ENCODE measurements around the gene CAB39. TPM values are rescaled to one million over a fixed set of nuclear protein-coding genes. Genes with fewer than 3 reads are reported as not detected.

CAB39 gene
- total RNA-seq, 4 donors from 2014 or later, result 60.2 to 124 (median 72.2) TPM

DNA sequence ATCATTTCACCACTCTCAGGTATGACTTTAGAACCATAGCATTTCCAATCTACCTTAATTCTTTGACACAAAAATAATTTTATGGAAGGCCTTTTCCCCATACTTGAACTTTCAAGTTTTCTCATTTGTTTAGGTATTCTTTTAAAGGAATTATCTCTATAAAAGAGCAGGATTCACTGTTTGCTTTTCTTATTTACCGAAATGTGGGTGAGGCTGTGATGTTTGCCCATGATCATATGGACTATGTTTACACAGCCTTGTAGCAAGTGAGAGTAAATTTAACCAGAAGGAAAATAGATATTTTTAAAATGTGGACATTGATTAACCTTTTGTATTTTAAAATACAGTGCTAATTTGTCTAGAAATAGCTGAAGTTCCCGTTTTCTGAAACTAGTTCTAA is 26.3 kb downstream of the CAB39 start:
- Histone ChIP-seq H3K36me3 (peaks cover 0 to 5% (median 0%) of the 10 kb centered on the region in 3 donors), H3K9me3 (no peaks in the 10 kb centered on the region), H3K4me3 (no peak overlapping the region), H3K27me3 (no peaks in the 10 kb centered on the region), H3K27ac (peak overlapping the region in 1 of 4 donors; percentile 58), H3K4me1 (peaks cover 5 to 42% (median 9%) of the 10 kb centered on the region in 4 donors)
- DNase-seq, result no peak
- TF ChIP-seq, protein P1, sequence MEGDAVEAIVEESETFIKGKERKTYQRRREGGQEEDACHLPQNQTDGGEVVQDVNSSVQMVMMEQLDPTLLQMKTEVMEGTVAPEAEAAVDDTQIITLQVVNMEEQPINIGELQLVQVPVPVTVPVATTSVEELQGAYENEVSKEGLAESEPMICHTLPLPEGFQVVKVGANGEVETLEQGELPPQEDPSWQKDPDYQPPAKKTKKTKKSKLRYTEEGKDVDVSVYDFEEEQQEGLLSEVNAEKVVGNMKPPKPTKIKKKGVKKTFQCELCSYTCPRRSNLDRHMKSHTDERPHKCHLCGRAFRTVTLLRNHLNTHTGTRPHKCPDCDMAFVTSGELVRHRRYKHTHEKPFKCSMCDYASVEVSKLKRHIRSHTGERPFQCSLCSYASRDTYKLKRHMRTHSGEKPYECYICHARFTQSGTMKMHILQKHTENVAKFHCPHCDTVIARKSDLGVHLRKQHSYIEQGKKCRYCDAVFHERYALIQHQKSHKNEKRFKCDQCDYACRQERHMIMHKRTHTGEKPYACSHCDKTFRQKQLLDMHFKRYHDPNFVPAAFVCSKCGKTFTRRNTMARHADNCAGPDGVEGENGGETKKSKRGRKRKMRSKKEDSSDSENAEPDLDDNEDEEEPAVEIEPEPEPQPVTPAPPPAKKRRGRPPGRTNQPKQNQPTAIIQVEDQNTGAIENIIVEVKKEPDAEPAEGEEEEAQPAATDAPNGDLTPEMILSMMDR (IDR thresholded peaks at IDR 0.05), result no peak
- no peak for TF ChIP-seq POLR2A (IDR thresholded peaks at IDR 0.05)

DNA sequence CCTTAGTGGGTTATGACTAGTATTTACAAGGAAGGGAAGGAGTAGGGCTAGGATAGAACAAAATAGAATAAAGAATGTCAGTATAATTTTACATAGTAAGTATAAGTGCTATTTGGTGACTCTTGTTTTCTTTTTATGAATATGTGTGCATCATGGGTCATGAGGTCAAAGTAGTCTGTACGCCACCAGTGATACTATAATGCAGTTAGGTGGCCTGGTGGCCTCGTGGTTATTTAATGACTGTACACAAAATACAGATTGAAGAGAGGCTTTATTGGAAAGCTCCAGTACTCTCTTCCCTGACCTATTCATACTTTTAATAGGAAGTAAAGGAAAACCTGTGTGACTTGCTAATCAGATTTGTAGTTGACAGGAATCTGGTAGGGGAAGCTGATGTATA is 27.3 kb downstream of the CAB39 start:
- TF ChIP-seq POLR2A (IDR thresholded peaks at IDR 0.05), result no peak
- TF ChIP-seq, protein P1 (IDR thresholded peaks at IDR 0.05), result no peak
- Histone ChIP-seq H3K4me1 (peaks cover 5 to 36% (median 9%) of the 10 kb centered on the region in 4 donors), H3K27me3 (no peaks in the 10 kb centered on the region), H3K9me3 (no peaks in the 10 kb centered on the region), H3K27ac (no peak overlapping the region), H3K4me3 (no peak overlapping the region), H3K36me3 (peaks cover 0 to 10% (median 0%) of the 10 kb centered on the region in 3 donors)
- no peak for DNase-seq

DNA sequence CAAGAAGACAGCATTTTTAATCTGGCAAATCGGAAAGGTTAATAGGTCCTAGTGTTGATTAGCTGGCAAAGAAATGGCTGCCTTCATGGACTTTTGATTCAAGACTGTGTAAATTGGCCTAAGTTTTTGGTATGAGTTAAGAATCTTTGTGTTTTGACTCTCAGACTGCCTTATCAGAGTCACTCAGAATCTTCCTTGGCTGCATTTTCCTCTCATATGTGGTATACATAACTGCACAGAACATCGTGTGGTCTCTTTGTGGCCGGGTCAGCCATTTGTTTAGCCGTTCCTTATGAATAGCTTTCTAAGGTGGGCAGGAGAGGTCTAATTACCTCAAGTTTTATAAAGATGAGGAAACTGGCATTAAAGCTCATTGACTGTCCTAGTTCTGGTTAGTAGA is 30.1 kb downstream of the CAB39 start:
- Histone ChIP-seq H3K27ac (no peak overlapping the region), H3K36me3 (peaks cover 0 to 10% (median 0%) of the 10 kb centered on the region in 3 donors), H3K9me3 (no peaks in the 10 kb centered on the region), H3K27me3 (no peaks in the 10 kb centered on the region), H3K4me1 (peaks cover 3 to 15% (median 7%) of the 10 kb centered on the region in 4 donors), H3K4me3 (no peak overlapping the region)
- DNase-seq, result no peak
- TF ChIP-seq, protein P1 (IDR thresholded peaks at IDR 0.05), result no peak
- TF ChIP-seq POLR2A (IDR thresholded peaks at IDR 0.05), result no peak

DNA sequence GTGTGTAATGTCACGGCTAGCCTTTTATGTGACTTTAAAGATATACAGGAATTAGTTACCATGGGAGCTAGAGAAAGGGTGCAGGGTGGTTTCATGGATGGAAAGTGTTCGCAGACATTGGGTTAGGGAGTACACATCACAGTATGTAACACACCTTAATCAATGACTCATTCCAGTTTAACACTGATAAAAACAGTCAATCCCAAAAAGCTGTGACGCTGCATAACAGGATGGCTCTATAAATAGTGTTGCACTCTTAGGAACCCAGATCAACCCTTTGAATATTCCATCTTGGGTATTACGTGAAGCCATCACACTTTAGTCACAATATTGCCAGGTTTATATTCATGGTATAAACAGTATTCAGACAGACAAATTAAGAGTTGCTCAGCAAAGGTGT is 33.6 kb downstream of the CAB39 start:
- H3K27ac ChIP-seq, result no peak overlapping the region
- no peak for DNase-seq
- H3K4me3 ChIP-seq, result no peak overlapping the region
- no peaks in the 10 kb centered on the region for H3K9me3 ChIP-seq
- no peaks in the 10 kb centered on the region for H3K4me1 ChIP-seq
- H3K27me3 ChIP-seq, result no peaks in the 10 kb centered on the region
- TF ChIP-seq, protein P1 (IDR thresholded peaks at IDR 0.05), result no peak
- TF ChIP-seq POLR2A (IDR thresholded peaks at IDR 0.05), result no peak
- peaks cover 0 to 6% (median 0%) of the 10 kb centered on the region in 3 donors for H3K36me3 ChIP-seq

DNA sequence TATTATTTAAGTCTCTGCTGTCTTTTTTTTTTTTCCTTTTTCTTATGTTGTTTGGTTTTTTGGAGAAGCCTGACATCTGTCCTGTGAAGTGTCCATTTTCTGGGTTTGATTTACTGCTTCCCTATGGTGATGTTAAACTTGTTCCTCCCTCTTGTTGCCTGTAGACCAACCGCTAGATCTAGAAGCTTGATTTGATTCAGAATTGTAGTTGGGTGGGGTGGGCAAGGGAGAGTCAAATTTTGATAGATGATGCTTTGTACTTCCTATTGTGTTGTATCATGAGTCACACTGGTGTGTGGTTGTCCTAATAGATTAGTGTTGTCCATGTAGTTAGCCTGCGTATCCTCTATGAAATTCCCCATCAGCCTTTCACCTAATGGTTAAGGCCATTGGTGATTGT is 35.4 kb downstream of the CAB39 start:
- DNase-seq, result no peak
- Histone ChIP-seq H3K4me3 (no peak overlapping the region), H3K27me3 (no peaks in the 10 kb centered on the region), H3K27ac (no peak overlapping the region), H3K36me3 (peaks cover 0 to 6% (median 0%) of the 10 kb centered on the region in 3 donors), H3K9me3 (no peaks in the 10 kb centered on the region), H3K4me1 (no peaks in the 10 kb centered on the region)
- TF ChIP-seq POLR2A (IDR thresholded peaks at IDR 0.05), result no peak
- TF ChIP-seq, protein P1 (IDR thresholded peaks at IDR 0.05), result no peak

DNA sequence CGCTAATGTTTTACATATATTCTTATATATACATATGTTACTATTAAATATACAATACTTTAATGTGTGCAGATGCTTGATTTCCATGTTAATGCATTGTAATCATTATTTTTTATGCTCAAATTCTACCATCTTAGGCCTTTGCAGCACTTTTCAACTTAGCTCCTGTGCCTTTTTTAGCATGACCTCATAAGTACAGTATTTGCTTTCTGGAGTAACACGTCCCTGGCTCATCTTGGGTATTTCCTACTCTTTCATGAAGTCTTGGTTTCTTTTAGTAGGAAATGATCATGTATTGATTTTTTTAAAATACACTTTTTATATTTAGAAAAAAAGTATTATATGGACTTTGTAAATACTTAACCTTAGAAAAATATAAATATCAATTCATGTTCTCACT is 36.5 kb downstream of the CAB39 start:
- no peak overlapping the region for H3K27ac ChIP-seq
- no peaks in the 10 kb centered on the region for H3K4me1 ChIP-seq
- H3K4me3 ChIP-seq, result no peak overlapping the region
- no peaks in the 10 kb centered on the region for H3K27me3 ChIP-seq
- TF ChIP-seq, protein P1 (IDR thresholded peaks at IDR 0.05), result no peak
- TF ChIP-seq POLR2A (IDR thresholded peaks at IDR 0.05), result no peak
- peaks cover 0 to 3% (median 0%) of the 10 kb centered on the region in 3 donors for H3K36me3 ChIP-seq
- H3K9me3 ChIP-seq, result no peaks in the 10 kb centered on the region
- no peak for DNase-seq
